Loucy (cell line): ENCODE results near the gene TNNI3K.

Source experiments
- H2AFZ ChIP-seq: fragments of 200-600 bp; sonication (generic); 2 replicates; pipeline ENCODE4 v1.6.0; 2016; ENCODE audit warnings: antibody characterized with exemption, mild to moderate bottlenecking, low read length, moderate library complexity
- H3F3A ChIP-seq: fragments of 200-600 bp; 2 replicates; pipeline ENCODE4 v1.6.0; 2016; ENCODE audit warnings: antibody characterized with exemption, low read depth, mild to moderate bottlenecking
- H3K27me3 ChIP-seq: fragments of 200-600 bp; sonication (generic); 2 replicates; pipeline ENCODE4 v1.6.1; 2014; ENCODE audit warnings: low read length, mild to moderate bottlenecking; ENCODE audit not compliant: insufficient read depth, poor library complexity, severe bottlenecking
- H3K36me3 ChIP-seq: fragments of 200-600 bp; sonication (generic); 2 replicates; pipeline ENCODE4 v1.6.1; 2016; ENCODE audit warnings: low read length; ENCODE audit not compliant: insufficient read depth
- H3K4me1 ChIP-seq: fragments of 200-600 bp; sonication (generic); 2 replicates; pipeline ENCODE4 v1.5.1; 2014; ENCODE audit warnings: low read length, mild to moderate bottlenecking; ENCODE audit not compliant: insufficient read depth, poor library complexity, severe bottlenecking
- H3K4me2 ChIP-seq: fragments of 200-600 bp; sonication (generic); 2 replicates; pipeline ENCODE4 v1.6.0; 2014; ENCODE audit warnings: antibody characterized with exemption, low read length, low read depth, mild to moderate bottlenecking; ENCODE audit not compliant: poor library complexity, severe bottlenecking
- H3K4me3 ChIP-seq: fragments of 200-600 bp; sonication (generic); 2 replicates; pipeline ENCODE4 v1.5.1; 2014; ENCODE audit warnings: low read length, mild to moderate bottlenecking, mixed read lengths; ENCODE audit not compliant: poor library complexity, severe bottlenecking
- H3K79me2 ChIP-seq: fragments of 200-600 bp; sonication (generic); 2 replicates; pipeline ENCODE4 v1.6.1; 2014; ENCODE audit warnings: low read length; ENCODE audit not compliant: insufficient read depth
- H3K9ac ChIP-seq: fragments of 200-600 bp; sonication (generic); 2 replicates; pipeline ENCODE4 v1.6.0; 2014; ENCODE audit warnings: mild to moderate bottlenecking, low read depth, low read length, moderate library complexity; ENCODE audit not compliant: poor library complexity, severe bottlenecking
- H3K9me2 ChIP-seq: fragments of 200-600 bp; sonication (generic); replicated peaks from 2 replicates; pipeline ENCODE4 v1.6.1; 2016; ENCODE audit warnings: low read depth, low read length, mixed read lengths
- H3K9me3 ChIP-seq: fragments of 200-600 bp; sonication (generic); 2 replicates; pipeline ENCODE4 v1.6.1; 2014; ENCODE audit warnings: mild to moderate bottlenecking, antibody characterized with exemption, low read length, low read depth; ENCODE audit not compliant: insufficient read depth
- H4K20me1 ChIP-seq: fragments of 200-600 bp; sonication (generic); 2 replicates; pipeline ENCODE4 v1.6.0; 2014; ENCODE audit warnings: antibody characterized with exemption, low read length, mild to moderate bottlenecking; ENCODE audit not compliant: insufficient read depth, poor library complexity, severe bottlenecking
- CTCF ChIP-seq: fragments of 200-600 bp; sonication (generic); conservative IDR thresholded peaks from 2 replicates; pipeline ENCODE4 v1.5.1; 2014; ENCODE audit warnings: mild to moderate bottlenecking, antibody characterized with exemption, low read length
- EZH2phosphoT487 ChIP-seq: fragments of 200-600 bp; IDR thresholded peaks from 2 replicates; pipeline ENCODE4 v1.6.1; 2018; ENCODE audit warnings: antibody characterized with exemption, mild to moderate bottlenecking, moderate library complexity, borderline replicate concordance

The TNNI3K gene

GRCh38 chr1:74592580-74593355, 357.6 kb downstream of the TNNI3K start:
- Histone ChIP-seq H2AFZ (no peak overlapping the region), H3K4me3 (no peak overlapping the region), H3K9me2 (no peaks in the 10 kb centered on the region), H3K4me2 (no peak overlapping the region), H3K9me3 (no peaks in the 10 kb centered on the region), H3F3A (no peaks in the 10 kb centered on the region), H3K27me3 (no peaks in the 10 kb centered on the region), H3K9ac (no peak overlapping the region), H3K36me3 (no peaks in the 10 kb centered on the region), H4K20me1 (no peaks in the 10 kb centered on the region), H3K79me2 (no peaks in the 10 kb centered on the region), H3K4me1 (no peaks in the 10 kb centered on the region)
- TF ChIP-seq EZH2phosphoT487 = no peak
- no peak for TF ChIP-seq CTCF
